HEK293T (cell line): ENCODE measurements around the gene TAF3.

Experiments used
- CTCF ChIA-PET: fragments of 350-600 bp; formaldehyde crosslinking; extraction: SDS; loops from one replicate; lab custom pipeline; 2021; ENCODE audit warnings: antibody characterized with exemption, inconsistent platforms; lab: Yijun Ruan, JAX
- POLR2A ChIA-PET: fragments of 350-600 bp; formaldehyde crosslinking; extraction: SDS; loops from one replicate; lab custom pipeline; 2020; ENCODE audit warnings: antibody characterized with exemption, inconsistent platforms; lab: Yijun Ruan, JAX
- DNase-seq: peaks from one replicate; pipeline ENCODE4 v3.0.0; 2012; ENCODE audit warnings: mixed read lengths; ENCODE audit errors: extremely low spot score
- ARNT ChIP-seq: fragments of 450-650 bp; IDR thresholded peaks from 2 replicates; pipeline ENCODE4 v1.6.1; 2017; ENCODE audit warnings: mild to moderate bottlenecking
- BHLHE40 ChIP-seq: fragments of 450-650 bp; IDR thresholded peaks from 2 replicates; pipeline ENCODE4 v1.6.1; 2016; ENCODE audit warnings: mild to moderate bottlenecking, moderate library complexity, borderline replicate concordance
- CTBP1 ChIP-seq: fragments of 450-650 bp; IDR thresholded peaks from 2 replicates; pipeline ENCODE4 v1.6.1; 2016; ENCODE audit warnings: borderline replicate concordance
- ELF4 ChIP-seq: fragments of 450-650 bp; IDR thresholded peaks from 2 replicates; pipeline ENCODE4 v1.6.1; 2017; ENCODE audit warnings: antibody characterized with exemption
- FOXA1 ChIP-seq: fragments of 450-650 bp; IDR thresholded peaks from 2 replicates; pipeline ENCODE4 v1.6.1; 2016; ENCODE audit warnings: mild to moderate bottlenecking
- FOXK2 ChIP-seq: fragments of 450-650 bp; IDR thresholded peaks from 2 replicates; pipeline ENCODE4 v1.6.1; 2016; ENCODE audit warnings: mild to moderate bottlenecking
- FOXM1 ChIP-seq: fragments of 450-650 bp; IDR thresholded peaks from 2 replicates; pipeline ENCODE4 v1.6.1; 2017; ENCODE audit warnings: mild to moderate bottlenecking, borderline replicate concordance
- HDGF ChIP-seq: fragments of 450-650 bp; IDR thresholded peaks from 2 replicates; pipeline ENCODE4 v1.6.1; 2017; ENCODE audit warnings: antibody characterized with exemption, borderline replicate concordance
- L3MBTL2 ChIP-seq: fragments of 450-650 bp; conservative IDR thresholded peaks from 2 replicates; pipeline ENCODE4 v1.6.1; 2016; ENCODE audit warnings: mild to moderate bottlenecking
- LEF1 ChIP-seq: fragments of 450-650 bp; IDR thresholded peaks from 2 replicates; pipeline ENCODE4 v1.6.1; 2017; ENCODE audit warnings: mild to moderate bottlenecking, borderline replicate concordance
- NFRKB ChIP-seq: fragments of 450-650 bp; IDR thresholded peaks from 2 replicates; pipeline ENCODE4 v1.6.1; 2016; ENCODE audit warnings: mild to moderate bottlenecking, moderate library complexity
- SP1 ChIP-seq: fragments of 450-650 bp; IDR thresholded peaks from 2 replicates; pipeline ENCODE4 v1.6.1; 2017
- SUZ12 ChIP-seq: fragments of 450-650 bp; IDR thresholded peaks from 2 replicates; pipeline ENCODE4 v1.6.1; 2016; ENCODE audit warnings: mild to moderate bottlenecking
- TARDBP ChIP-seq: fragments of 450-650 bp; IDR thresholded peaks from 2 replicates; pipeline ENCODE4 v1.6.1; 2016
- ZNF384 ChIP-seq: fragments of 450-650 bp; IDR thresholded peaks from 2 replicates; pipeline ENCODE4 v1.6.1; 2016
- TF ChIP-seq, protein P1 (sequence below): fragments of 450-650 bp; IDR thresholded peaks from 2 replicates; pipeline ENCODE4 v1.6.1; 2016

TAF3 gene

GRCh38 chr10:7861509-7862120 lies 43.3 kb downstream of the TAF3 start:
- no peak for DNase-seq
- POLR2A ChIA-PET: no interaction called here
- no peak for TF ChIP-seq ZNF384
- no peak for TF ChIP-seq HDGF
- no peak for TF ChIP-seq SP1
- TF ChIP-seq ELF4: no peak
- TF ChIP-seq, protein P1, sequence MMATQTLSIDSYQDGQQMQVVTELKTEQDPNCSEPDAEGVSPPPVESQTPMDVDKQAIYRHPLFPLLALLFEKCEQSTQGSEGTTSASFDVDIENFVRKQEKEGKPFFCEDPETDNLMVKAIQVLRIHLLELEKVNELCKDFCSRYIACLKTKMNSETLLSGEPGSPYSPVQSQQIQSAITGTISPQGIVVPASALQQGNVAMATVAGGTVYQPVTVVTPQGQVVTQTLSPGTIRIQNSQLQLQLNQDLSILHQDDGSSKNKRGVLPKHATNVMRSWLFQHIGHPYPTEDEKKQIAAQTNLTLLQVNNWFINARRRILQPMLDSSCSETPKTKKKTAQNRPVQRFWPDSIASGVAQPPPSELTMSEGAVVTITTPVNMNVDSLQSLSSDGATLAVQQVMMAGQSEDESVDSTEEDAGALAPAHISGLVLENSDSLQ: no peak
- TF ChIP-seq L3MBTL2: no peak
- TF ChIP-seq FOXM1: no peak
- no peak for TF ChIP-seq FOXK2
- TF ChIP-seq BHLHE40: no peak
- TF ChIP-seq FOXA1: no peak
- TF ChIP-seq ARNT: no peak
- TF ChIP-seq LEF1: no peak
- TF ChIP-seq NFRKB: no peak
- CTCF ChIA-PET: no interaction called here

DNA sequence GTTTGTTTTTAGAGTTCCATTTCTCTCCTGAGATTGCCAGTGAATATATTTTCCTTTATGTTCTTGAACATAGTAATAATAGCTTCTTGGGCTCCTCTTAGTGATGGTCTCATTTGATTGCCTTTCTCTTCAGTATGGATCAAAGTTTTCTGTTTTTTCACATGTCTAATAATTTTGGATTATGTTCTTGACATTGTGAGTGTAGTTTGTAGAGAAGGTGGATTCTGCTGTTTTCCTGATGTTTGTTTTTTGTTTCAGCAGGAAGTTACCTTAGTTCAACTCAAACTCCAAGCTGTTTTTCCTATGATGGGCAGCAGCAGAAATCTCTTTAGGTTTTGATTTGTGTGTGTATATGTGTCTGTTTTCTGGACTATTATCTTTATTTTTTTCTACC lies 43.8 kb downstream of the TAF3 start:
- ChIA-PET POLR2A (no interaction called here), CTCF (no interaction called here)
- no peak for DNase-seq
- TF ChIP-seq CTBP1 (no peak), ZNF384 (no peak), L3MBTL2 (no peak), TARDBP (no peak), HDGF (no peak), FOXK2 (no peak), SP1 (no peak), SUZ12 (no peak), FOXM1 (no peak), FOXA1 (no peak), LEF1 (no peak), ELF4 (no peak), BHLHE40 (no peak), NFRKB (no peak), ARNT (no peak)
- TF ChIP-seq, protein P1: no peak

- CTCF ChIA-PET: no interaction called here
- POLR2A ChIA-PET: no interaction called here
- no peak for DNase-seq
- TF ChIP-seq FOXM1 (no peak), SP1 (no peak)
Measured at GRCh38 chr10:7866176-7866575, 47.9 kb downstream of the TAF3 start.

- peak; percentile 25 for DNase-seq
- ChIA-PET POLR2A (no interaction called here), CTCF (interaction anchor here (0.6 to 0.8 kb wide), 6 partner anchors 15 to 866 kb away, joined by 3 to 4 read pairs (median 3); no protein-coding TSS in a partner anchor)
- TF ChIP-seq ARNT: no peak
- TF ChIP-seq ZNF384: peak; percentile 100
Measured at GRCh38 chr10:7872041-7872442, 53.7 kb downstream of the TAF3 start.

DNA sequence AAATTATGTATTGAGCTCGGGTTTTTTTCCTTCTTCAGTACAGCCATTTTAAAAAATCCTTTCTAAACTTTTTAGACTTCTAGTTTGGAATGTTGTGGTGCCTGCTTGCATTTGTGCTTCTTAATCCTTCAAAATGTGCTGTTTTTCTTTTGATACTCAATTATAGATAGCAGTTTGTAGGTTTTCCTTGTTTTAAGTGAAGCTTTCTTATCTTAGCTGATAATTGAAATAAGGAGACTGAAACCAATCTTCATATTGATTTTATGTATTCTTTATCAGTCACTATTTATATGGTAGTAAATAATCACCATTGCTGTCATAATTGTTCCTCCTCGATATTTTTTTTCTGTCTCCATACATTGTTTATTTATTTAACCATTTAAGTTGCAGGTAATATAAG lies 56.6 kb downstream of the TAF3 start:
- ChIA-PET POLR2A (no interaction called here), CTCF (no interaction called here)
- no peak for DNase-seq
- TF ChIP-seq SUZ12: no peak

DNA sequence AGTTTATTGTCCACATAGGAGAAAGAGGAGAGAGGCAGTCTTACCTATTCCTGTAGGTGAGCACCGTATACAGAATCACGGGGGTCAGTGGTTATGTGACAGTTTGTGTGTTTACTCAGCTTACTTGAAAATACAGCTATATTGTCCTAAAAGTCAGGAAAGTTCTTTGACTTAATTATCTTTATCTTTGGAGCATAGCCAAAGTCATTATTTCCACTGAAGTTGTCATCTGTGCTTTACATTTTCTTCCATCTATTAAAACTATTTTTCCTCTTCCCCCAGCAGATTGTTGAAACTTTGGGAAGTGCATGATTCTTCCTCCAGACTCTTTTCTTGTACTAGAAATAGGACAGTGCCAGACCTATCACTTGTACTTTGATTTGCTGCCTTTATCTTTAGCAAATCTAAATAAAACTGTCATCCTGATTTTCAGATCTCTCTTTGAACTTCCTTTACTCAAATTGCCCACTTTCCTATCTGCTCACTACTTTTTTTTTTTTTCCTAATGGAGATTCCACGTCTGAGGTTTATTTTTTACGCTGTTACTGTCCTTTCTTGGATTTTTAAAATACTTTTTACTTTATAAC lies 58.3 kb downstream of the TAF3 start:
- DNase-seq: no peak
- no peak for TF ChIP-seq TARDBP
- TF ChIP-seq, protein P1: peak; percentile 57
- POLR2A ChIA-PET: no interaction called here
- CTCF ChIA-PET: no interaction called here

DNA sequence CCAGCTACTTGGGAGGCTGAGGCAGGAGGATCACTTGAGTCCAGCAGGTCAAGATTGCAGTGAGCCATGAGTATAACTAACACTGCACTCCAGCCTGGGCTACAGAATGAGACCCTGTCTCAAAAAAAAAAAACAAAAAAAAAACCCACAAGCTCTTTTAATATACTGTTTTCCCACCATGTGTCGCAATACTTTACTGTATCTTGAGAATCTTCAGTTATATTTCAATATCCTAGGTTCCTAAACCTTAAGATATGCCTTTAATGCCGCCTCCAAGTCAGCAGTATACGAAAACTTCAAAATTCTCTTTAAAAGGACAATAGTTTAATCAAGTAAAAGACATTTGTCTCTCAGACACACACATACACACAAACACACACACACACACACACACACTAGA lies 62.8 kb downstream of the TAF3 start:
- no peak for TF ChIP-seq TARDBP
- DNase-seq: no peak
- CTCF ChIA-PET: no interaction called here
- POLR2A ChIA-PET: no interaction called here

- ChIA-PET CTCF (interaction anchor here (1.1 kb wide), 1 partner anchor 14 kb away, joined by 3 read pairs; no protein-coding TSS in a partner anchor), POLR2A (no interaction called here)
- DNase-seq: no peak
- TF ChIP-seq SUZ12: no peak
- TF ChIP-seq HDGF: no peak
- TF ChIP-seq ELF4: no peak
- no peak for TF ChIP-seq TARDBP
- TF ChIP-seq SP1: no peak
- no peak for TF ChIP-seq L3MBTL2
- TF ChIP-seq ARNT: no peak
- TF ChIP-seq FOXK2: no peak
- no peak for TF ChIP-seq FOXM1
- no peak for TF ChIP-seq NFRKB
- no peak for TF ChIP-seq CTBP1
- TF ChIP-seq, protein P1: no peak
- TF ChIP-seq ZNF384: no peak
- TF ChIP-seq BHLHE40: no peak
- TF ChIP-seq FOXA1: no peak
- no peak for TF ChIP-seq LEF1
Measured at GRCh38 chr10:7886056-7886455, 67.8 kb downstream of the TAF3 start.
